HepG2 (cell line): ENCODE results near the gene VPS13D. TPM values are rescaled to one million over a fixed set of nuclear protein-coding genes. Genes with fewer than 3 reads are reported as not detected.

ENCODE experiments used
- CHCHD3 ChIP-seq: sonication (generic); formaldehyde crosslinking; IDR thresholded peaks from 2 replicates; pipeline ENCODE4 v1.8.0; 2022; ENCODE audit warnings: mild to moderate bottlenecking, missing genetic modification reagents, moderate library complexity
- DPF2 ChIP-seq: sonication (generic); formaldehyde crosslinking; IDR thresholded peaks from 2 replicates; pipeline ENCODE4 v1.4.0; 2020; ENCODE audit warnings: mild to moderate bottlenecking, low read depth, missing genetic modification reagents, borderline replicate concordance
- GZF1 ChIP-seq: sonication (generic); formaldehyde crosslinking; IDR thresholded peaks from 2 replicates; pipeline ENCODE4 v1.5.1; 2020; ENCODE audit warnings: mild to moderate bottlenecking, missing genetic modification reagents
- IKZF1 ChIP-seq: fragments of 450-650 bp; IDR thresholded peaks from 2 replicates; pipeline ENCODE4 v1.7.1; 2016
- MAZ ChIP-seq, 2 experiments: sonication (generic) in 1 of 2; formaldehyde crosslinking in 1 of 2; IDR thresholded peaks; 2 replicates each; pipeline versions ENCODE4 v1.5.0 to v1.6.1; 2012 to 2020; ENCODE audit warnings: low read depth in 2 of 2, mild to moderate bottlenecking in 2 of 2, borderline replicate concordance in 1 of 2, improper control_type of control experiment in 1 of 2, low read length in 1 of 2, missing genetic modification reagents in 1 of 2, moderate library complexity in 1 of 2
- NCOA2 ChIP-seq: sonication (generic); formaldehyde crosslinking; IDR thresholded peaks from 2 replicates; pipeline ENCODE4 v1.8.0; 2022; ENCODE audit warnings: inconsistent platforms
- NCOA5 ChIP-seq: sonication (generic); formaldehyde crosslinking; IDR thresholded peaks from 2 replicates; pipeline ENCODE4 v1.4.0; 2020; ENCODE audit warnings: missing genetic modification reagents
- SAP130 ChIP-seq: IDR thresholded peaks from 2 replicates; pipeline ENCODE4 v1.6.1; 2016; ENCODE audit warnings: low read depth
- TCF7 ChIP-seq: sonication (generic); IDR thresholded peaks from 2 replicates; pipeline ENCODE4 v1.6.1; 2016; ENCODE audit warnings: antibody characterized with exemption, low read depth
- ZNF607 ChIP-seq: sonication (generic); formaldehyde crosslinking; IDR thresholded peaks from 2 replicates; pipeline ENCODE4 v1.5.1; 2020; ENCODE audit warnings: missing genetic modification reagents, mild to moderate bottlenecking, borderline replicate concordance
- polyA plus RNA-seq, 8 experiments: library from polyadenylated mRNA; depleted of rRNA in 3 of 8; stranded (reverse) in 7 of 8; unstranded in 1 of 8; fragments of >200 nt; fragmentation: Illumina TruSeq in 4 of 8; extraction: Trizol in 4 of 8; gene quantifications; 2 replicates each; pipeline versions ENCODE4 v1.2.1 to v1.2.3, GENCODE V29; 2011 to 2016; ENCODE audit warnings: low read depth in 4 of 8, missing spikeins in 1 of 8, mixed read lengths in 1 of 8; ENCODE audit not compliant: insufficient read depth in 1 of 8
- total RNA-seq, 5 experiments: library from RNA; depleted of rRNA; stranded (reverse); fragments of >200 nt; fragmentation: Illumina TruSeq; extraction: Trizol; gene quantifications; 2 replicates each; pipeline ENCODE4 v1.2.3, GENCODE V29; 2016; ENCODE audit warnings: low read depth in 1 of 5
- TF ChIP-seq, protein P1 (sequence below): sonication (generic); formaldehyde crosslinking; IDR thresholded peaks from 2 replicates; pipeline ENCODE4 v1.4.0; 2020; ENCODE audit warnings: mild to moderate bottlenecking, missing genetic modification reagents
- TF ChIP-seq, protein P2 (sequence below): sonication (generic); formaldehyde crosslinking; IDR thresholded peaks from 2 replicates; pipeline ENCODE4 v1.5.0; 2020; ENCODE audit warnings: missing genetic modification reagents, mild to moderate bottlenecking, borderline replicate concordance
- TF ChIP-seq, protein P3 (sequence below): sonication (generic); formaldehyde crosslinking; IDR thresholded peaks from one replicate; pipeline ENCODE4 v1.5.1; 2020; ENCODE audit warnings: mild to moderate bottlenecking, missing genetic modification reagents; ENCODE audit errors: not compliant biosample characterization
- TF ChIP-seq, protein P4 (sequence below): sonication (generic); formaldehyde crosslinking; IDR thresholded peaks from 2 replicates; pipeline ENCODE4 v1.4.0; 2020; ENCODE audit warnings: mild to moderate bottlenecking, missing genetic modification reagents

Gene VPS13D
- total and polyA plus RNA-seq, 2 of the 13 experiments (the other 11 are each of a cell fraction or from before 2014, with no cell fraction given): 8.6 to 13.9 TPM

DNA sequence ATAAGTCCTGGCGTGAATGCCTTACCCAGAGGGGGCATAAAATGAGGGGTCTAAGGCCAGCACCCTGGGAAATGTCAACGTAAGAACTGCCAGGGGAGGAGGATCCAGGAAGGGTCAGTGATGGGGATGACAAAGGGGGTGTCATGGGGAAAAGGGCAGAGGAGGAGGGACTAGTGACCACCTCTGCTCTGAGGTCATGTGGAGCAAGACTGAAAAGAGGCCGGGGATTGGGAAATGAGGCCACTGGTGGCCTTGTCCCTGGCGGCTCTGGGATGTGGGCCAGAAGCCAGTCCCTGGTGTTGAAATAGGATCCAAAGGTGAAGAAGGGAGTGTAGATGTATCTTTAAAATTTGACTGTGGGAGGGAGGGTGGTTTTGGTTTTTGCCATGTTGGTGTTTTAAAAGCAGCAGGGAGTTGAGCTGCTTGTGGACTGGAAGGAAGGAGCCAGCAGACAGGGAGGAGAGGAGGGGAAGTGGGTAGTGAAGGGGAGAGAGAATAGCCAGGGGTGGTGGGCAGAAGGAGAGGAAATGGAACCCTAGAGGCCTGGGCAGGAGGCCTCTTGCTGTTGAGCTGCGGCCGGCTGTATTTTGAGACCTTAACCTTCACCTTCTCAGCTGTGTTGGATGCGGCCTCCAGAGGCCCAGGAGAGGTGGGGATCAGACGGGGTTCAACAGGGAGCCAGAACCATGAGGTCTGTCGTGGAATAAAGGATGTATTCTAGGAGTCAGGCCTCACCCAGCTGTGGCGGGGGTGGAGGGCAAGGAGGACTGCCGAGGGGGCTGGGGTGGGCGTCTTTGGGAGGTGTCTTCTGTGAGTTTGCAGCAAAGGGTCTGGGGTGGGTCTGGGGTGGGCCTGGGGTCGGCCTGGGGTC lies 295.7 kb downstream of the VPS13D start (continued):
- TF ChIP-seq, protein P1, sequence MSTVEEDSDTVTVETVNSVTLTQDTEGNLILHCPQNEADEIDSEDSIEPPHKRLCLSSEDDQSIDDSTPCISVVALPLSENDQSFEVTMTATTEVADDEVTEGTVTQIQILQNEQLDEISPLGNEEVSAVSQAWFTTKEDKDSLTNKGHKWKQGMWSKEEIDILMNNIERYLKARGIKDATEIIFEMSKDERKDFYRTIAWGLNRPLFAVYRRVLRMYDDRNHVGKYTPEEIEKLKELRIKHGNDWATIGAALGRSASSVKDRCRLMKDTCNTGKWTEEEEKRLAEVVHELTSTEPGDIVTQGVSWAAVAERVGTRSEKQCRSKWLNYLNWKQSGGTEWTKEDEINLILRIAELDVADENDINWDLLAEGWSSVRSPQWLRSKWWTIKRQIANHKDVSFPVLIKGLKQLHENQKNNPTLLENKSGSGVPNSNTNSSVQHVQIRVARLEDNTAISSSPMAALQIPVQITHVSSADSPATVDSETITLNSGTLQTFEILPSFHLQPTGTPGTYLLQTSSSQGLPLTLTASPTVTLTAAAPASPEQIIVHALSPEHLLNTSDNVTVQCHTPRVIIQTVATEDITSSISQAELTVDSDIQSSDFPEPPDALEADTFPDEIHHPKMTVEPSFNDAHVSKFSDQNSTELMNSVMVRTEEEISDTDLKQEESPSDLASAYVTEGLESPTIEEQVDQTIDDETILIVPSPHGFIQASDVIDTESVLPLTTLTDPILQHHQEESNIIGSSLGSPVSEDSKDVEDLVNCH (CRISPR knock-in tag): no peak
- no peak for TF ChIP-seq MAZ (IDR thresholded peaks at IDR 0.05; ENCODE audit: borderline replicate concordance, low read depth, low read length)
- TF ChIP-seq MAZ (CRISPR knock-in tag; IDR thresholded peaks at IDR 0.05; ENCODE audit: low read depth): peak; percentile 49; the same call in 1 of the 2 replicates
- peak; percentile 94 for TF ChIP-seq NCOA2 (CRISPR knock-in tag)
- peak; percentile 82 for TF ChIP-seq SAP130 (CRISPR knock-in tag)
- peak; percentile 74 for TF ChIP-seq ZNF607 (CRISPR knock-in tag)
- TF ChIP-seq DPF2 (CRISPR knock-in tag): peak; percentile 75; the same call in 1 of the 2 replicates
- TF ChIP-seq, protein P2, sequence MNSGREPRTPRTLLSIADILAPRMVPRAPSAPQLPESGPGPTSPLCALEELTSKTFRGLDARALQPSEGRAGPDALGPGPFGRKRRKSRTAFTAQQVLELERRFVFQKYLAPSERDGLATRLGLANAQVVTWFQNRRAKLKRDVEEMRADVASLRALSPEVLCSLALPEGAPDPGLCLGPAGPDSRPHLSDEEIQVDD: no peak
- TF ChIP-seq, protein P3, sequence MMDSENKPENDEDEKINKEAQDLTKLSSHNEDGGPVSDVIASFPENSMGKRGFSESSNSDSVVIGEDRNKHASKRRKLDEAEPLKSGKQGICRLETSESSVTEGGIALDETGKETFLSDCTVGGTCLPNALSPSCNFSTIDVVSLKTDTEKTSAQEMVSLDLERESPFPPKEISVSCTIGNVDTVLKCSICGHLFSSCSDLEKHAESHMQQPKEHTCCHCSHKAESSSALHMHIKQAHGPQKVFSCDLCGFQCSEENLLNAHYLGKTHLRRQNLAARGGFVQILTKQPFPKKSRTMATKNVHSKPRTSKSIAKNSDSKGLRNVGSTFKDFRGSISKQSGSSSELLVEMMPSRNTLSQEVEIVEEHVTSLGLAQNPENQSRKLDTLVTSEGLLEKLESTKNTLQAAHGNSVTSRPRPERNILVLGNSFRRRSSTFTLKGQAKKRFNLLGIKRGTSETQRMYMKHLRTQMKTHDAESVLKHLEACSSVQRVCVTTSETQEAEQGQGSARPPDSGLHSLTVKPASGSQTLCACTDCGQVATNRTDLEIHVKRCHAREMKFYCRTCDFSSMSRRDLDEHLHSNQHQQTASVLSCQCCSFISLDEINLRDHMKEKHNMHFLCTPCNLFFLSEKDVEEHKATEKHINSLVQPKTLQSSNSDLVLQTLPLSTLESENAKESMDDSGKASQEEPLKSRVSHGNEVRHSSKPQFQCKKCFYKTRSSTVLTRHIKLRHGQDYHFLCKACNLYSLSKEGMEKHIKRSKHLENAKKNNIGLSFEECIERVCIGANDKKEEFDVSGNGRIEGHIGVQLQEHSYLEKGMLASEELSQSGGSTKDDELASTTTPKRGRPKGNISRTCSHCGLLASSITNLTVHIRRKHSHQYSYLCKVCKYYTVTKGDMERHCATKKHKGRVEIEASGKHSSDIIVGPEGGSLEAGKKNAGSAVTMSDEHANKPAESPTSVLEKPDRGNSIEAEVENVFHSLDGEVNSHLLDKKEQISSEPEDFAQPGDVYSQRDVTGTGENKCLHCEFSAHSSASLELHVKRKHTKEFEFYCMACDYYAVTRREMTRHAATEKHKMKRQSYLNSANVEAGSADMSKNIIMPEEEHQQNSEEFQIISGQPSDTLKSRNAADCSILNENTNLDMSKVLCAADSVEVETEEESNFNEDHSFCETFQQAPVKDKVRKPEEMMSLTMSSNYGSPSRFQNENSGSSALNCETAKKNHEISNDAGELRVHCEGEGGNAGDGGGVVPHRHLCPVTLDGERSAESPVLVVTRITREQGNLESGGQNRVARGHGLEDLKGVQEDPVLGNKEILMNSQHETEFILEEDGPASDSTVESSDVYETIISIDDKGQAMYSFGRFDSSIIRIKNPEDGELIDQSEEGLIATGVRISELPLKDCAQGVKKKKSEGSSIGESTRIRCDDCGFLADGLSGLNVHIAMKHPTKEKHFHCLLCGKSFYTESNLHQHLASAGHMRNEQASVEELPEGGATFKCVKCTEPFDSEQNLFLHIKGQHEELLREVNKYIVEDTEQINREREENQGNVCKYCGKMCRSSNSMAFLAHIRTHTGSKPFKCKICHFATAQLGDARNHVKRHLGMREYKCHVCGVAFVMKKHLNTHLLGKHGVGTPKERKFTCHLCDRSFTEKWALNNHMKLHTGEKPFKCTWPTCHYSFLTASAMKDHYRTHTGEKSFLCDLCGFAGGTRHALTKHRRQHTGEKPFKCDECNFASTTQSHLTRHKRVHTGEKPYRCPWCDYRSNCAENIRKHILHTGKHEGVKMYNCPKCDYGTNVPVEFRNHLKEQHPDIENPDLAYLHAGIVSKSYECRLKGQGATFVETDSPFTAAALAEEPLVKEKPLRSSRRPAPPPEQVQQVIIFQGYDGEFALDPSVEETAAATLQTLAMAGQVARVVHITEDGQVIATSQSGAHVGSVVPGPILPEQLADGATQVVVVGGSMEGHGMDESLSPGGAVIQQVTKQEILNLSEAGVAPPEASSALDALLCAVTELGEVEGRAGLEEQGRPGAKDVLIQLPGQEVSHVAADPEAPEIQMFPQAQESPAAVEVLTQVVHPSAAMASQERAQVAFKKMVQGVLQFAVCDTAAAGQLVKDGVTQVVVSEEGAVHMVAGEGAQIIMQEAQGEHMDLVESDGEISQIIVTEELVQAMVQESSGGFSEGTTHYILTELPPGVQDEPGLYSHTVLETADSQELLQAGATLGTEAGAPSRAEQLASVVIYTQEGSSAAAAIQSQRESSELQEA: no peak
- no peak for TF ChIP-seq CHCHD3 (CRISPR knock-in tag)
- TF ChIP-seq NCOA5 (CRISPR knock-in tag): no peak
- TF ChIP-seq GZF1 (CRISPR knock-in tag): 0 out of 2 replicates have a peak, but pooled peaks have one; percentile 27
- TF ChIP-seq, protein P4, sequence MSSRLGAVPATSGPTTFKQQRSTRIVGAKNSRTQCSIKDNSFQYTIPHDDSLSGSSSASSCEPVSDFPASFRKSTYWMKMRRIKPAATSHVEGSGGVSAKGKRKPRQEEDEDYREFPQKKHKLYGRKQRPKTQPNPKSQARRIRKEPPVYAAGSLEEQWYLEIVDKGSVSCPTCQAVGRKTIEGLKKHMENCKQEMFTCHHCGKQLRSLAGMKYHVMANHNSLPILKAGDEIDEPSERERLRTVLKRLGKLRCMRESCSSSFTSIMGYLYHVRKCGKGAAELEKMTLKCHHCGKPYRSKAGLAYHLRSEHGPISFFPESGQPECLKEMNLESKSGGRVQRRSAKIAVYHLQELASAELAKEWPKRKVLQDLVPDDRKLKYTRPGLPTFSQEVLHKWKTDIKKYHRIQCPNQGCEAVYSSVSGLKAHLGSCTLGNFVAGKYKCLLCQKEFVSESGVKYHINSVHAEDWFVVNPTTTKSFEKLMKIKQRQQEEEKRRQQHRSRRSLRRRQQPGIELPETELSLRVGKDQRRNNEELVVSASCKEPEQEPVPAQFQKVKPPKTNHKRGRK (CRISPR knock-in tag): no peak
- no peak for TF ChIP-seq IKZF1
- peak; percentile 47; the same call in 1 of the 2 replicates for TF ChIP-seq TCF7
